Mucosa of descending colon (tissue), 3 donors: ENCODE results near the gene TAF3. TPM values are rescaled to one million over a fixed set of nuclear protein-coding genes. Genes with fewer than 3 reads are reported as not detected.

Source experiments
- ATAC-seq: fragments of 200-7000 bp; cut with Tn5 transposase; one replicate; pipeline ENCODE4 v1.9.1; 2020; ENCODE audit warnings: mild to moderate bottlenecking, moderate library complexity
- DNase-seq, 3 donors: peaks; one replicate each; pipeline ENCODE4 v3.0.0-alpha.2; 2020
- H3K36me3 ChIP-seq: fragments of 200-600 bp; one replicate; pipeline ENCODE4 v1.8.0; 2021; ENCODE audit warnings: low read depth, mild to moderate bottlenecking
- H3K4me1 ChIP-seq: fragments of 200-600 bp; one replicate; pipeline ENCODE4 v1.8.0; 2021; ENCODE audit warnings: low read depth, mild to moderate bottlenecking
- H3K4me3 ChIP-seq: fragments of 200-600 bp; one replicate; pipeline ENCODE4 v1.8.0; 2021; ENCODE audit warnings: mild to moderate bottlenecking
- H3K9me3 ChIP-seq: fragments of 200-600 bp; one replicate; pipeline ENCODE4 v1.8.0; 2021; ENCODE audit warnings: mild to moderate bottlenecking
- CTCF ChIP-seq: fragments of 200-600 bp; IDR thresholded peaks from one replicate; pipeline ENCODE4 v1.8.0; 2022; ENCODE audit warnings: antibody characterized with exemption, mild to moderate bottlenecking
- intact Hi-C, 2 donors: fragments of 100-400 bp; cut with DNase I in 1 of 2; cut with micrococcal nuclease in 1 of 2; formaldehyde crosslinking; loops; one replicate each; pipeline versions ENCODE4 v1.11.0 to v1.11.1; 2022; cut with DNase I, micrococcal nuclease
- total RNA-seq, 3 donors: library from RNA; stranded (reverse); fragmentation: NEBNext Ultra II Directional in 2 of 3; extraction: Animal tissue kit (Norgen Biotek cat#: 25700) in 2 of 3; gene quantifications; one replicate each; pipeline versions ENCODE4 v1.2.1 to v1.2.4, GENCODE V29; 2021 to 2023
- donor health status: DM: no; HTN: no; CAD: no; lungs with moderate emphysema.
- donor health status: DM: no; HTN: no; CAD: no.
- donor health status: DM: no; HTN: yes; CAD: no.

TAF3 gene
- total RNA-seq, 3 donors from 2014 or later, result 5.5 to 17.2 (median 6.0) TPM

GRCh38 chr10:7957591-7957990, 139.3 kb downstream of the TAF3 start:
- no peak for TF ChIP-seq CTCF
- Histone ChIP-seq H3K4me1 (no peaks in the 10 kb centered on the region), H3K9me3 (no peaks in the 10 kb centered on the region), H3K36me3 (no peaks in the 10 kb centered on the region), H3K4me3 (no peak overlapping the region)
- DNase-seq, result no peak
- intact Hi-C loops, result no loop called here
- ATAC-seq, result no peak

GRCh38 chr10:7958442-7958841, 140.1 kb downstream of the TAF3 start:
- H3K4me1 ChIP-seq, result no peaks in the 10 kb centered on the region
- DNase-seq (no peak), ATAC-seq (no peak)
- no peak for TF ChIP-seq CTCF
- intact Hi-C loops, result no loop called here
- no peak overlapping the region for H3K4me3 ChIP-seq
- H3K9me3 ChIP-seq, result no peaks in the 10 kb centered on the region
- H3K36me3 ChIP-seq, result no peaks in the 10 kb centered on the region

- H3K4me1 ChIP-seq, result no peaks in the 10 kb centered on the region
- H3K4me3 ChIP-seq, result no peak overlapping the region
- ATAC-seq, result no peak
- H3K36me3 ChIP-seq, result no peaks in the 10 kb centered on the region
- H3K9me3 ChIP-seq, result no peaks in the 10 kb centered on the region
- no peak for DNase-seq
- TF ChIP-seq CTCF, result no peak
- intact Hi-C loops, result no loop called here
Measured at GRCh38 chr10:7960108-7960507, 141.8 kb downstream of the TAF3 start.

GRCh38 chr10:7962592-7962991, 144.3 kb downstream of the TAF3 start:
- no peak for TF ChIP-seq CTCF
- intact Hi-C loops, result no loop called here

GRCh38 chr10:7965457-7965856, 147.2 kb downstream of the TAF3 start:
- Histone ChIP-seq H3K36me3 (no peaks in the 10 kb centered on the region), H3K4me3 (no peak overlapping the region), H3K9me3 (no peaks in the 10 kb centered on the region), H3K4me1 (no peaks in the 10 kb centered on the region)
- intact Hi-C loops, result no loop called here
- TF ChIP-seq CTCF, result no peak
- ATAC-seq (no peak), DNase-seq (no peak)

More at GRCh38 chr10:7962592-7962991, 144.3 kb downstream of the TAF3 start:
- H3K36me3 ChIP-seq, result no peaks in the 10 kb centered on the region
- DNase-seq, result no peak
- H3K4me1 ChIP-seq, result no peaks in the 10 kb centered on the region
- ATAC-seq, result no peak
- no peaks in the 10 kb centered on the region for H3K9me3 ChIP-seq
- H3K4me3 ChIP-seq, result no peak overlapping the region

- intact Hi-C loops, result no loop called here
- no peak overlapping the region for H3K4me3 ChIP-seq
- ATAC-seq, result no peak
- DNase-seq, result no peak
- no peak for TF ChIP-seq CTCF
- no peaks in the 10 kb centered on the region for H3K36me3 ChIP-seq
- no peaks in the 10 kb centered on the region for H3K4me1 ChIP-seq
- no peaks in the 10 kb centered on the region for H3K9me3 ChIP-seq
Measured at GRCh38 chr10:7967035-7967434, 148.7 kb downstream of the TAF3 start.
